Smooth muscle cell (in vitro differentiated cells): Measurements from ENCODE around the gene SLC25A30. TPM values are rescaled to one million over a fixed set of nuclear protein-coding genes. Genes with fewer than 3 reads are reported as not detected.
"Not testable (repeated sequence)": the region's sequence is repeated elsewhere in the genome, so short reads cannot be mapped to it uniquely, and the experiment has no call there.

Source experiments
- DNase-seq: peaks from one replicate; lab custom pipeline; 2025; ENCODE audit not compliant: unreplicated experiment; lab: John Stamatoyannopoulos, UW
- H2AFZ ChIP-seq: fragments of 200-600 bp; sonication (generic); 2 replicates; pipeline ENCODE4 v1.6.0; 2016; ENCODE audit warnings: antibody characterized with exemption, low read depth, mild to moderate bottlenecking
- H3F3A ChIP-seq: fragments of 200-600 bp; sonication (generic); 2 replicates; pipeline ENCODE4 v1.6.0; 2017; ENCODE audit warnings: antibody characterized with exemption, low read depth
- H3K27ac ChIP-seq: fragments of 200-600 bp; sonication (generic); 2 replicates; pipeline ENCODE4 v1.5.1; 2016; ENCODE audit warnings: low read depth, mild to moderate bottlenecking
- H3K27me3 ChIP-seq: fragments of 200-600 bp; sonication (generic); 2 replicates; pipeline ENCODE4 v1.6.1; 2016; ENCODE audit warnings: low read depth, mild to moderate bottlenecking
- H3K36me3 ChIP-seq: fragments of 200-600 bp; sonication (generic); 2 replicates; pipeline ENCODE4 v1.5.1; 2016; ENCODE audit warnings: low read depth
- H3K4me1 ChIP-seq: fragments of 200-600 bp; sonication (generic); 2 replicates; pipeline ENCODE4 v1.5.1; 2016; ENCODE audit warnings: low read depth
- H3K4me2 ChIP-seq: fragments of 200-600 bp; sonication (generic); 2 replicates; pipeline ENCODE4 v1.6.0; 2016; ENCODE audit warnings: mild to moderate bottlenecking
- H3K4me3 ChIP-seq: fragments of 200-600 bp; sonication (generic); 2 replicates; pipeline ENCODE4 v1.5.1; 2016; ENCODE audit warnings: mild to moderate bottlenecking
- H3K79me2 ChIP-seq: fragments of 200-600 bp; sonication (generic); 2 replicates; pipeline ENCODE4 v1.6.0; 2016; ENCODE audit warnings: low read depth, mild to moderate bottlenecking
- H3K9ac ChIP-seq: fragments of 200-600 bp; sonication (generic); 2 replicates; pipeline ENCODE4 v1.6.0; 2016; ENCODE audit warnings: low read depth
- H3K9me3 ChIP-seq: fragments of 200-600 bp; sonication (generic); replicated peaks from 2 replicates; pipeline ENCODE4 v1.5.1; 2016; ENCODE audit warnings: low read depth
- H4K20me1 ChIP-seq: fragments of 200-600 bp; sonication (generic); 2 replicates; pipeline ENCODE4 v1.6.0; 2016; ENCODE audit warnings: low read depth
- CTCF ChIP-seq: fragments of 200-600 bp; sonication (generic); IDR thresholded peaks from 2 replicates; pipeline ENCODE4 v1.5.1; 2017; ENCODE audit warnings: borderline replicate concordance, mild to moderate bottlenecking, antibody characterized with exemption; ENCODE audit not compliant: insufficient read depth, poor library complexity, severe bottlenecking
- WGBS: methylation state at CpG from one replicate; pipeline ENCODE4 v1.1.7; 2016; ENCODE audit warnings: low lambda C conversion rate; 5-methylcytosine and 5-hydroxymethylcytosine counted together
- polyA plus RNA-seq: library from polyadenylated mRNA; unstranded; fragments of >200 nt; fragmentation: Nextera tagmentation; extraction: Ambion mirVana; gene quantifications from 2 replicates; pipeline ENCODE4 v1.2.1, GENCODE V29; 2016
- total RNA-seq: library from RNA; depleted of rRNA; stranded (reverse); fragments of >200 nt; gene quantifications from 2 replicates; pipeline ENCODE4 v1.2.3, GENCODE V29; 2014

Gene SLC25A30
- total and polyA plus RNA-seq, 2 experiments from 2014 or later: 1.3 to 6.8 TPM

DNA sequence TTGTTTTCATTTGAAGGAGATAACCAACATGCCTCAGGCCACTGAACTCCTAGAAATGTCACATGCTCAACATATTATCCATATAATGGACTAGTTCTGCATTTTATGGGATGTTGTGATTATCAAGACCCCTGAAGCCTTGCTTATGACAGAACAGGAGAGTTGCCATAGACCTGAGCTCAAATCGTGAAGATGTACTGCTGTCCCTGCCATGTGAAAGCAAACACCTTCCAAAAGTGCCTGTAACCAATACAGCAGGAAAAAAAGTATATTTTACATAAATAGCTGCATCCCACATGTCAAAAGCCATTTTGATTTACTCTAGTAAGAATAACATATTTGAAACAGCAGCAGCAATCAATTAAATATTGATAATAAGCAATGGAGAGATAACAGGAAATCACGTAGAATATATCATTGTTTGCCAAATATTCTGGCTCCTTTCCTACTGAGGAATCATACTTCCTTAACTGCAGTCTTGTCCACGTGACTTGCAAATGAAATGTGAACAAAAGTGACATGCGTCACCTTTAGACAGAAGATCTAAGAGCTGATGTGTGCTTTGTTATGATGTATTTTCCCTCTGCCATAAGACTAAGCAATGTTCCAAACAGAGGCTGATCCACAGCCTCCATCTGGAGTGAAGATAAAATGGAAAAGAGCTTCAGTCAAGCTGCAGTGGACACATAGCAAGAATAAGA lies 33.5 kb downstream of the SLC25A30 start:
- Histone ChIP-seq H3K9ac (no peak overlapping the region), H3K4me2 (no peak overlapping the region), H3K4me1 (no peaks in the 10 kb centered on the region), H3K9me3 (no peaks in the 10 kb centered on the region), H3K27ac (no peak overlapping the region), H3K79me2 (no peaks in the 10 kb centered on the region), H3K27me3 (no peaks in the 10 kb centered on the region), H3K36me3 (no peaks in the 10 kb centered on the region), H3F3A (no peaks in the 10 kb centered on the region), H3K4me3 (no peak overlapping the region), H4K20me1 (no peaks in the 10 kb centered on the region), H2AFZ (no peak overlapping the region)
- no peak for TF ChIP-seq CTCF
- no peak for DNase-seq
- 98% methylated on average over 4 of the region's 4 CpGs for WGBS

- H3K4me3 ChIP-seq, H4K20me1 ChIP-seq, H3K9me3 ChIP-seq, H3K27me3 ChIP-seq, H3K4me1 ChIP-seq, H3K9ac ChIP-seq, H3K79me2 ChIP-seq, H3K4me2 ChIP-seq, H2AFZ ChIP-seq, DNase-seq, H3K36me3 ChIP-seq, H3F3A ChIP-seq, H3K27ac ChIP-seq: not testable (repeated sequence)
- 93% methylated on average over 8 of the region's 8 CpGs for WGBS
Observed at GRCh38 chr13:45382739-45383138, 35.4 kb downstream of the SLC25A30 start.

GRCh38 chr13:45381196-45381595 lies 37.0 kb downstream of the SLC25A30 start:
- Histone ChIP-seq H3K9me3 (no peaks in the 10 kb centered on the region), H3K4me1 (no peaks in the 10 kb centered on the region), H3K27ac (no peak overlapping the region), H3K36me3 (no peaks in the 10 kb centered on the region), H2AFZ (no peak overlapping the region), H4K20me1 (no peaks in the 10 kb centered on the region), H3K79me2 (no peaks in the 10 kb centered on the region), H3F3A (no peaks in the 10 kb centered on the region), H3K27me3 (no peaks in the 10 kb centered on the region), H3K9ac (no peak overlapping the region), H3K4me3 (no peak overlapping the region), H3K4me2 (no peak overlapping the region)
- no CpG with 5 or more reads among the region's 12 CpGs for WGBS
- no peak for DNase-seq
- no peak for TF ChIP-seq CTCF

DNA sequence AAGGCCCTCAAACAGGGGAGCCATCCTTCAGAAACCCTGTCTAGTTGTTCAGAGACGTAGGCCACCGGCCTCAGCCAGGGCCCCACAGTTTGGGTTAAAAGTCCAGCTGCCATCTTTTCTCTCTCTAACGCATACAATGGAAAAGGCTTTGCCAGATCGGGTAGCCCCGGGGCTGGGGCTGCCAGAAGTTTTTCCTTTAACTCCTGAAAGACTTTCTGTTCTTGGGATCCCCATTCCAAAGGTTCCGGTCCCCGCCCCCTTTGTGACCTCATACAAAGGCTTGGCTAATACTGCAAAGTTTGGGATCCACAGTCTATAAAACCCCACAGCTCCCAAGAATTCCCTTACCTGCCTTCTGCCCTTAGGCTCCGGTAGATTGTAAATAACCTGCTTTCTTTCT lies 37.5 kb downstream of the SLC25A30 start:
- not testable (repeated sequence) for H3K9ac ChIP-seq, H4K20me1 ChIP-seq, H3K9me3 ChIP-seq, H3K4me2 ChIP-seq, H3F3A ChIP-seq, H3K4me1 ChIP-seq, H3K36me3 ChIP-seq, H3K27me3 ChIP-seq, H3K4me3 ChIP-seq, DNase-seq, H3K79me2 ChIP-seq, H3K27ac ChIP-seq, H2AFZ ChIP-seq
- 95% methylated on average over 7 of the region's 8 CpGs for WGBS

- not testable (repeated sequence) for H2AFZ ChIP-seq, H3K79me2 ChIP-seq, H3K27ac ChIP-seq, H4K20me1 ChIP-seq, H3K9ac ChIP-seq, H3K27me3 ChIP-seq, H3F3A ChIP-seq, H3K36me3 ChIP-seq, H3K9me3 ChIP-seq, DNase-seq, H3K4me1 ChIP-seq, H3K4me3 ChIP-seq, H3K4me2 ChIP-seq
- 96% methylated on average over 7 of the region's 10 CpGs for WGBS
Observed at GRCh38 chr13:45379516-45379915, 38.7 kb downstream of the SLC25A30 start.

DNA sequence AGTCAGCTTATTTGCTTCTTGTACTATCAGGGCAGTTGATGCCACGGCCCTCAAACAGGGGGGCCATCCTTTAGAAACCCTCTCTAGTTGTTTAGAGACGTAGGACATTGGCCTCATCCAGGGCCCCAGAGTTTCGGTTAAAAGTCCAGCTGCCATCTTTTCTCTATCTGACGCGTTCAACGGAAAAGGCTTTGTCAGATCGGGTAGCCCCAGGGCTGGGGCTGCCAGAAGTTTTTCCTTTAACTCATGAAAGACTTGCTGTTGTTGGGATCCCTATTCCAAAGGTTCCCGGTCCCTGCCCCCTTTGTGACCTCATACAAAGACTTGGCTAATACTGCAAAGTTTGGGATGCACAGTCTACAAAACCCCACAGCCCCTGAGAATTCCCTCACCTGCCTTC lies 39.4 kb downstream of the SLC25A30 start:
- H3K9me3 ChIP-seq, H4K20me1 ChIP-seq, H3K36me3 ChIP-seq, H3K4me1 ChIP-seq, H3K4me3 ChIP-seq, H3K79me2 ChIP-seq, DNase-seq, H3K27me3 ChIP-seq, H3K4me2 ChIP-seq, H2AFZ ChIP-seq, H3K27ac ChIP-seq, H3K9ac ChIP-seq, H3F3A ChIP-seq: not testable (repeated sequence)
- 92% methylated on average over 8 of the region's 8 CpGs for WGBS

- not testable (repeated sequence) for H3K36me3 ChIP-seq
- 100% methylated on average over 5 of the region's 12 CpGs for WGBS
Observed at GRCh38 chr13:45377314-45377713, 40.9 kb downstream of the SLC25A30 start.

More at GRCh38 chr13:45377314-45377713, 40.9 kb downstream of the SLC25A30 start:
- not testable (repeated sequence) for H3K27me3 ChIP-seq, H2AFZ ChIP-seq, H3K79me2 ChIP-seq, H3K9me3 ChIP-seq, H3K4me1 ChIP-seq, H3K4me2 ChIP-seq, H3K9ac ChIP-seq, H3F3A ChIP-seq, H3K27ac ChIP-seq, H4K20me1 ChIP-seq, H3K4me3 ChIP-seq, DNase-seq
